Coronary artery (tissue), 2 donors: ENCODE data around the gene AASDH.
"Not testable (repeated sequence)": the region's sequence is repeated elsewhere in the genome, so short reads cannot be mapped to it uniquely, and the experiment has no call there.

Source experiments
- DNase-seq: peaks from one replicate; pipeline ENCODE4 v3.0.0-alpha.2; 2017; ENCODE audit warnings: low spot score
- H3K27ac ChIP-seq, 2 donors: fragments of 200-600 bp; sonication (generic); one replicate each; pipeline ENCODE4 v1.5.1; 2016 to 2019
- H3K4me3 ChIP-seq: fragments of 200-600 bp; sonication (generic); 2 replicates; pipeline ENCODE4 v1.5.1; 2016; ENCODE audit warnings: mild to moderate bottlenecking, moderate library complexity
- CTCF ChIP-seq: fragments of 200-600 bp; sonication (generic); IDR thresholded peaks from one replicate; pipeline ENCODE4 v1.5.1; 2019; ENCODE audit warnings: antibody characterized with exemption

The AASDH gene

DNA sequence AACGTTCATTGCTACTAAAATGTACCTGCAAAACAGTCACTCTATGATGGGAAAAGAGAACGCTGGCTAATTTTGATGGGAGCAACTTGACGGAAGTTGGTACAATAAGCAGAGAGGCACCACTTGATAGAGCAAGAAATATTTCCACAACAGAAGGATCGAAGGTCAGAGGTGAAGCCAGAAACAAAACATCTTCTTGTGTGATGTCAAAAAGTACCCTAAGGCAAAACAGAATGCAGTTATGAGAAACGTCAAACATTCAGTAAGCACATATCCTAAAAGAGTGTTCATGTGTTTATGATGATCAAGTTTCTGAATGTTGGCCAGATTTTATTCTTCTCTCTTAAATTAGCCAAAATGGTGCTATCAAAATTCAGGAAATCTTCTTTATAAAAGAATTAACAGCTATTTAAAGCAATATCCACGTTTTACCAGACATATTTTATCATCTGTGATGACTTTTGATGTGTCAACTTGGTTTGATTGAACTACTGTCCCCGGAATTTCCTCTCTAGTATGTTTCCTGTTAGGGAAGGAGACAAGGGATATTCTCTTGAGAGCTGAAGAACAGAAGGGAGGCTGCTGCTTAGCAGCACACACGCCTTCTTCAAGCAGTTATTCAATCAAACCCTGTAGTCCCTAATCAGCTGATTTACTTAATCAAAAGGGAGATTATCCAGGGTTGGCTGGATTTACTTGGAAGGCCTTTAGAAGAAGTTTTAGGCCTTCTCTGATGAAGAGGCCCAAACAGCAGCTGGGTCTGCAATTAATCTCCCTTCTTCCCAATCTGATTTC is 15.7 kb downstream of the AASDH start:
- Histone ChIP-seq H3K4me3 (no peak overlapping the region), H3K27ac (no peak overlapping the region)
- no peak for DNase-seq
- TF ChIP-seq CTCF, result no peak

- no peak for DNase-seq
- Histone ChIP-seq H3K27ac (no peak overlapping the region), H3K4me3 (no peak overlapping the region)
- TF ChIP-seq CTCF, result no peak
These were observed 16.9 kb downstream of the AASDH start for GRCh38 chr4:56370377-56370776.

DNA sequence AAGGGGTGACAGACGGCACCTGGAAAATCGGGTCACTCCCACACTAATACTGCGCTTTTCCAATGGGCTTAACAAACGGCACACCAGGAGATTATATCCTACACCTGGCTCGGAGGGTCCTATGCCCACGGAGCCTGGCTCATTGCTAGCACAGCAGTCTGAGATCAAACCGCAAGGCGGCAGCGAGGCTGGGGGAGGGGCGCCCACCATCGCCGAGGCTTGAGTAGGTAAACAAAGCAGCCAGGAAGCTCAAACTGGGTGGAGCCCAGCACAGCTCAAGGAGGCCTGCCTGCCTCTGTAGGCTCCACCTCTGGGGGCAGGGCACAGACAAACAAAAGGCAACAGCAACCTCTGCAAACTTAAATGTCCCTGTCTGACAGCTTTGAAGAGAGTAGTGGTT is 24.3 kb downstream of the AASDH start:
- H3K27ac ChIP-seq, DNase-seq: not testable (repeated sequence)

GRCh38 chr4:56360071-56360470 is 27.2 kb downstream of the AASDH start:
- DNase-seq, result no peak
- no peak for TF ChIP-seq CTCF
- H3K27ac ChIP-seq, result no peak overlapping the region
- H3K4me3 ChIP-seq, result no peak overlapping the region

More for the DNA sequence above, 24.3 kb downstream of the AASDH start:
- H3K4me3 ChIP-seq, result not testable (repeated sequence)

DNA sequence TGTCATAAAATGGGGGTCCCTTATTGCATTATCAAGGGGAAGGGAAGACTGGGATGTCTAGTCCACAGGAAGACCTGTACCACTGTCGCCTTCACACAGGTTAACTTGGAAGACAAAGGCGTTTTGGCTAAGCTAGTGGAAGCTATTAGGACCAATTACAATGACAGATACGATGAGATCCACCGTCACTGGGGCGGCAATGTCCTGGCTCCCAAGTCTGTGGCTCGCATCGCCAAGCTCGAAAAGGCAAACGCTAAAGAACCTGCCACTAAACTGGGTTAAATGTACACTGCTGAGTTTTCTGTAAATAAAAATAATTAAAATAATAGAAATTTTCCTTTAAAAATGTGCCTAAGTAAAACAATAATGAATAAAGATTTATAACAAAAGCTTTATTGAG is 30.6 kb downstream of the AASDH start:
- no peak for DNase-seq
- no peak overlapping the region for H3K27ac ChIP-seq
- no peak for TF ChIP-seq CTCF

GRCh38 chr4:56348576-56348975 is 38.7 kb downstream of the AASDH start:
- Histone ChIP-seq H3K4me3 (no peak overlapping the region), H3K27ac (no peak overlapping the region)
- no peak for DNase-seq
- TF ChIP-seq CTCF, result no peak

More for the DNA sequence above, 30.6 kb downstream of the AASDH start:
- no peak overlapping the region for H3K4me3 ChIP-seq

GRCh38 chr4:56345458-56345857 is 41.8 kb downstream of the AASDH start:
- no peak for DNase-seq
- Histone ChIP-seq H3K4me3 (no peak overlapping the region), H3K27ac (no peak overlapping the region)
- no peak for TF ChIP-seq CTCF
